Measurements from ENCODE around the gene SOCS7. TPM values are rescaled to one million over a fixed set of nuclear protein-coding genes. Genes with fewer than 3 reads are reported as not detected.
A peak's percentile ranks its signal among the peaks of the same experiment; 100 is the strongest.

SOCS7 gene, protein sequence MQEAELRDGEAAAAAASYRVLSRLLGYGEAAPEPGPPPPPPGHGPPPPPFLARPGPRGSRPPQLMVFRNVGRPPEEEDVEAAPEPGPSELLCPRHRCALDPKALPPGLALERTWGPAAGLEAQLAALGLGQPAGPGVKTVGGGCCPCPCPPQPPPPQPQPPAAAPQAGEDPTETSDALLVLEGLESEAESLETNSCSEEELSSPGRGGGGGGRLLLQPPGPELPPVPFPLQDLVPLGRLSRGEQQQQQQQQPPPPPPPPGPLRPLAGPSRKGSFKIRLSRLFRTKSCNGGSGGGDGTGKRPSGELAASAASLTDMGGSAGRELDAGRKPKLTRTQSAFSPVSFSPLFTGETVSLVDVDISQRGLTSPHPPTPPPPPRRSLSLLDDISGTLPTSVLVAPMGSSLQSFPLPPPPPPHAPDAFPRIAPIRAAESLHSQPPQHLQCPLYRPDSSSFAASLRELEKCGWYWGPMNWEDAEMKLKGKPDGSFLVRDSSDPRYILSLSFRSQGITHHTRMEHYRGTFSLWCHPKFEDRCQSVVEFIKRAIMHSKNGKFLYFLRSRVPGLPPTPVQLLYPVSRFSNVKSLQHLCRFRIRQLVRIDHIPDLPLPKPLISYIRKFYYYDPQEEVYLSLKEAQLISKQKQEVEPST
- polyA plus RNA-seq: 12.4 TPM
- long read RNA-seq, donor 1, full-length matches to known transcripts: 1 of 1 reads
- long read RNA-seq, donor 1, partial matches to known transcripts: 0 of 1 reads
- long read RNA-seq, donor 1, other reads (novel, unspliced or antisense): 0 of 1 reads
- long read RNA-seq, donor 2: 0 reads
- long read RNA-seq, donor 3: 0 reads
- long read RNA-seq, donor 4: 0 reads
- long read RNA-seq, donor 5: 0 reads
- long read RNA-seq, donor 6: 0 reads
- long read RNA-seq, donor 7, full-length matches to known transcripts: 1 of 1 reads
- long read RNA-seq, donor 7, partial matches to known transcripts: 0 of 1 reads
- long read RNA-seq, donor 7, other reads (novel, unspliced or antisense): 0 of 1 reads
- long read RNA-seq, donor 8: 0 reads
- long read RNA-seq, donor 9: 0 reads
- long read RNA-seq, donor 10, partial matches to known transcripts: 0 of 1 reads
- long read RNA-seq, donor 10, other reads (novel, unspliced or antisense): 0 of 1 reads
- long read RNA-seq, donor 11: 0 reads

DNA sequence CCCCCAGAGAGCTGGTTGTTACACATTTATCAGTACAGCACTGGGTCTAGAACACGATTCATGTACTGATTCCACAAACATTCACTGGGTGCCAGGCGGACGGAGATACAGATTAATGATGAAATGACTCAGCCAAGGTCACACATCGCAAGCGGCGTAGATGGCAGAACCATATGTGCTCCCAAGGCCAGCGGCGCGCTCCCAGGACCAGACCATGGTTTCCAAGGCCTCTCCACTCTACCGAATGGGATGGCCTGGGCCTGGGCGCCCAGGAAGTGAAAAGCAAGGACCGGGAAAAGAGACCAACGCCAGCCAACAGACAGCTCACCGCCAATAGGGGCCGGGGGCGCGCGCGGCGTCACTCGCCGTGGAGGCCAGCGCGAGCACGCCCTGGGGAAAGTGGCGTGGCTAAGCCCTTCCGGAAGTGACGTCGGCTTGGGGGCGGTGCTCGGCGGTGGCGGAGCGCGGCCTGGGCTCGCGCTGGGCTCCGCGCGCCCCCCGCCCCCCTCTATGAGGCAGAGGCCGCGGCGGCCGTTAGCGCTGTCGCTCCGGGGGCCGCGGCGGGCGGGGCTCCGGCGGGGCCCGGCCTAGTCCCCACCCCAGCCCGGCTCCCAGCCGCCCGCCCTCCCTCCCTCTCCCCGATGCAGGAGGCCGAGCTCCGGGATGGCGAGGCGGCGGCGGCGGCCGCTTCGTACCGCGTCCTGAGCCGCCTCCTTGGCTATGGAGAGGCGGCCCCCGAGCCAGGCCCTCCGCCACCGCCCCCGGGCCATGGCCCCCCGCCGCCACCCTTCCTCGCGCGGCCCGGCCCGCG is at the start of gene SOCS7:
Gene SOCS7, plus strand, starts transcription at position 433 of the 811 bp plus-strand sequence. Its CDS starts 209 bp downstream, at position 642.
- Histone ChIP-seq H3K27ac (ENCODE audit: low read length) (peak within 1 kb of the TSS; percentile 91), H3K9me3 (ENCODE audit: control insufficient read depth, low read depth, low read length) (peaks cover 2% of the 10 kb centered on the region), H3K4me3 (ENCODE audit: low read length) (peak within 1 kb of the TSS; percentile 78), H3K36me3 (ENCODE audit: control insufficient read depth, insufficient read depth, low read length) (no peaks in the 10 kb centered on the region), H3K4me1 (ENCODE audit: control insufficient read depth, insufficient read depth, low read length) (peaks cover 3% of the 10 kb centered on the region), H3K27me3 (ENCODE audit: control insufficient read depth, insufficient read depth, low read length) (no peaks in the 10 kb centered on the region)
- no CpG with 5 or more reads among the region's 84 CpGs for WGBS (ENCODE audit: insufficient coverage, low lambda C conversion rate)
- peak; percentile 94 to 97 for DNase-seq

DNA sequence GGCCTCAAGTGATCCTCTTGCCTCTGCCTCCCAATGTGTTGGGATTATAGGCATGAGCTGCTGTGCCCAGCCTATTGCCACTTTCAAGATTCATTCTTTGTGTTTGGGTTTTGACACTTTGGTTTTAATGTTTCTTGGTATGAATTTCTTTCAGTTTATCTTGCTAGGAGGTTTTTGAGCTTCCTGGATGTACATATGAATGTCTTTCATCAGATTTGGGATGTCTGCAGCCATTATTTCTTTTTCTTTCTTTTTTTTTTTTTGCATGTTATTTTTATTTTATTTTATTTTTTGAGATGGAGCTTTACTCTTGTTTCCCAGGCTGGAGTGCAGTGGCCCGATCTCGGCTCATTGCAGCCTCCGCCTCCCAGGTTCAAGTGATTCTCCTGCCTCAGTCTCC is 36.1 kb upstream of the SOCS7 start:
- Histone ChIP-seq H3K4me3 (ENCODE audit: low read length) (no peak overlapping the region), H3K9me3 (ENCODE audit: control insufficient read depth, low read depth, low read length) (no peaks in the 10 kb centered on the region), H3K27me3 (ENCODE audit: control insufficient read depth, insufficient read depth, low read length) (no peaks in the 10 kb centered on the region), H3K4me1 (ENCODE audit: control insufficient read depth, insufficient read depth, low read length) (no peaks in the 10 kb centered on the region), H3K27ac (ENCODE audit: low read length) (no peak overlapping the region), H3K36me3 (ENCODE audit: control insufficient read depth, insufficient read depth, low read length) (peaks cover 18% of the 10 kb centered on the region)
- WGBS (ENCODE audit: insufficient coverage, low lambda C conversion rate): no CpG with 5 or more reads among the region's 3 CpGs
- no peak for DNase-seq

DNA sequence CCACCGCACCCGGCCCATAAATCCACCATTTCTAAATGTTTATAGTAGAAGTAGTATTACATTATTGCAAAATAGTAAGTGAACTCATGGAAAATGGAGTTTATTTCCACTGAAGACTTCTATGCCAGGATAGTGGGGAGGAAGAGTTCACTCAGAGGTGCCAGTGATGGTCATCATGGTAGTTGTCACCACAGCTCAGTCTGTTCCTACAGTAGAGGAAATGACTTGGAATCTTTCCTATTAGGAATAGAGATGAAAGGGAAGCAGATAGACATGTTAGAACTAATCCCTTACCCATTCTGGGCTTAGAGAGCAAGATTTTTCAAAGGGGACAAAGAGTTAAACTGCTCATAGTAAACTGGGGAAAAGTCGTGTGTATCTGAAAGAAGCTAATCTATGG is 34.6 kb upstream of the SOCS7 start:
- no CpG with 5 or more reads among the region's 3 CpGs for WGBS (ENCODE audit: insufficient coverage, low lambda C conversion rate)
- no peaks in the 10 kb centered on the region for H3K4me1 ChIP-seq (ENCODE audit: control insufficient read depth, insufficient read depth, low read length)
- no peak overlapping the region for H3K27ac ChIP-seq (ENCODE audit: low read length)
- DNase-seq: no peak
- no peaks in the 10 kb centered on the region for H3K9me3 ChIP-seq (ENCODE audit: control insufficient read depth, low read depth, low read length)
- peaks cover 24% of the 10 kb centered on the region for H3K36me3 ChIP-seq (ENCODE audit: control insufficient read depth, insufficient read depth, low read length)
- H3K4me3 ChIP-seq (ENCODE audit: low read length): no peak overlapping the region
- no peaks in the 10 kb centered on the region for H3K27me3 ChIP-seq (ENCODE audit: control insufficient read depth, insufficient read depth, low read length)

DNA sequence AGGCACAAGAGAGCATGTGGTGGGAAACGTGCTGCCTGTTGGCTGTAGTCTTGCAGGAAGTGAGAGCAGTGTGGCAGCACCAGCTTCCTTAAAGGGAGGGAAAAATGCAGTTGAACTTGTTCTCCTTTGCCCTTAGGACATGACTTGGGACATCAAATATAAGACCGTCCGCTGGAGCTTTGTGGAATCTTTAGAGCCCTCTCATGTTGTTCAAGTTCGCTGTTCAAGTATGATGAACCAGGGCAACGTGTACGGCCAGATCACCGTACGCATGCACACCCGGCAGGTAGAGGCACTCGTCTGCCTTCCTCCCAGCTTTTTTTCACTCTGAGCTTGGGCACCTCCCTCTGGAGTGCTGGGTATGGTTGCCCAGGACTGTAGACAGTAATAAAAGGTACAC is 31.2 kb upstream of the SOCS7 start:
- Histone ChIP-seq H3K9me3 (ENCODE audit: control insufficient read depth, low read depth, low read length) (no peaks in the 10 kb centered on the region), H3K27ac (ENCODE audit: low read length) (no peak overlapping the region), H3K4me3 (ENCODE audit: low read length) (no peak overlapping the region), H3K4me1 (ENCODE audit: control insufficient read depth, insufficient read depth, low read length) (peaks cover 18% of the 10 kb centered on the region), H3K27me3 (ENCODE audit: control insufficient read depth, insufficient read depth, low read length) (no peaks in the 10 kb centered on the region), H3K36me3 (ENCODE audit: control insufficient read depth, insufficient read depth, low read length) (peaks cover 26% of the 10 kb centered on the region)
- peak in 1 of 2 donors; percentile 0 for DNase-seq
- no CpG with 5 or more reads among the region's 10 CpGs for WGBS (ENCODE audit: insufficient coverage, low lambda C conversion rate)

DNA sequence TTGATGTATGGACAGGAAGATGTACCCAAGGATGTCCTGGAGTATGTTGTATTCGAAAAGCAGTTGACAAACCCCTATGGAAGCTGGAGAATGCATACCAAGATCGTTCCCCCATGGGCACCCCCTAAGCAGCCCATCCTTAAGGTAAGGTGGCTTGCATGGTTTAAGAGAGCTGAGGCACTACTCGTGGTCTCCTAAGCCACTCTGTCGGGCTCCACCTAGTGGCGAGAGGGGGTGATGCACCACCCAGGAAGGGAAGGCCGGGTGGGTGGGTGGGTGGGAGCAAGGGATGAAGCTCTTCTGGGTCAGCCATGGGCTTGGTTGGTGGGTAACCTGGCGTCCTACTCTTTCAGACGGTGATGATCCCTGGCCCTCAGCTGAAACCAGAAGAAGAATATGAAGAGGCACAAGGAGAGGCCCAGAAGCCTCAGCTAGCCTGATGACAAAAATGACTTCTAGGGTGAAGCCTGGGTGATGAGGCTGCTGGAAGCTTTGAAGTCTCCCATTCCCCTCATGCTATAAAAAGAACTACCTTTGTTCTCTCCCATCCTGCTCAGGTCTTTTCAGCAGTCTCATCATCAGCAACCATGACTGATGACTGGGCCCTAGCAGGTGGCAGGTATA is 29.4 kb upstream of the SOCS7 start:
- DNase-seq: peak in 1 of 2 donors; percentile 27
- Histone ChIP-seq H3K36me3 (ENCODE audit: control insufficient read depth, insufficient read depth, low read length) (peaks cover 23% of the 10 kb centered on the region), H3K9me3 (ENCODE audit: control insufficient read depth, low read depth, low read length) (no peaks in the 10 kb centered on the region), H3K27ac (ENCODE audit: low read length) (no peak overlapping the region), H3K4me3 (ENCODE audit: low read length) (no peak overlapping the region), H3K4me1 (ENCODE audit: control insufficient read depth, insufficient read depth, low read length) (peaks cover 29% of the 10 kb centered on the region), H3K27me3 (ENCODE audit: control insufficient read depth, insufficient read depth, low read length) (no peaks in the 10 kb centered on the region)
- no CpG with 5 or more reads among the region's 8 CpGs for WGBS (ENCODE audit: insufficient coverage, low lambda C conversion rate)

DNA sequence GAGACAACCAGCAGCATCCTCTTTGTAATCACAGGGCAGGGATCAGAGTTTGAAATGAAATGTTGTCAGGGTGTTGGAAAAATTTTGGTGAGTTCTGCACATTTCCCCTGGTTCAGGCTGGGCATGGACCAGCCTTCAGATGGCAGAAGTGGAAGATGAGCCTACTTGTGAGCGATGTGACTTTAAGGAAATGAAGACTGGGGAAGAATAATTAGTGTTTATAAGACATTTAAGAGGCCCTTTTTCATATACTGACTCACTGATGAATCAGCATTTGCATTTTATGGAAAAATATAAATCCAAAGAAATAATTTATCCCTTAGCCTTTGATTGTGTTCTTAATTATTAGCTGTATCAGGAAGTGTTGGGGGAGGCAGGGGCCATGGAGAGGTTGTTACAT is 28.7 kb upstream of the SOCS7 start:
- no peak overlapping the region for H3K4me3 ChIP-seq (ENCODE audit: low read length)
- H3K9me3 ChIP-seq (ENCODE audit: control insufficient read depth, low read depth, low read length): no peaks in the 10 kb centered on the region
- peaks cover 29% of the 10 kb centered on the region for H3K4me1 ChIP-seq (ENCODE audit: control insufficient read depth, insufficient read depth, low read length)
- peak in 1 of 2 donors; percentile 1 for DNase-seq
- H3K36me3 ChIP-seq (ENCODE audit: control insufficient read depth, insufficient read depth, low read length): peaks cover 23% of the 10 kb centered on the region
- H3K27ac ChIP-seq (ENCODE audit: low read length): no peak overlapping the region
- no CpG with 5 or more reads among the region's 1 CpG for WGBS (ENCODE audit: insufficient coverage, low lambda C conversion rate)
- H3K27me3 ChIP-seq (ENCODE audit: control insufficient read depth, insufficient read depth, low read length): no peaks in the 10 kb centered on the region

DNA sequence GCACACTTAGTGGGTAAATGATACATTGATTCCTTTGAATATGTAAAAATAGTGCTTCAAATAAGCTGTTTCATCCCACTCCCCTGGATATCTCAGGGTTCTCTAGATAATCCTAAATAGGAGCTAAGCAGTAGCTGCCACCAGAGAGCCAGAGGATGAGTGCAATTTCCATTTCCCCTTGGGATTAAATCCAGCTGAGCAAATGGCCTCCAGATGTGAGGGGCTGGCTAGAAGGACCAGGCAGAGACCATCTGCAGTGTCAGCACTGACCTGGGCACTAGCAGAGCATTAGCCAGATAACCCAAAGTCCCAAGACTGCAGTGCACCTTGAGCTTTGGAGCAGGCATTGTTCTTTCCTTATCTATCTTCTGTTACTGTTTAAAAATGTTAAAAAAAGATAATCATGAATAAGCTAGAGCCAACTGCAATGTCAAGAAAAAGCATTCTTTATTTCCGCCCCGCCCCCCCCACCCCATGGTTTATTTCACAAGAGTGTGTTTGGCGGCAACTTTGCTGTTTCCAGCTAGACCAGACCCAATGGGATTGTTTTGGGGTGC is 27.4 kb upstream of the SOCS7 start:
- WGBS (ENCODE audit: insufficient coverage, low lambda C conversion rate): no CpG with 5 or more reads among the region's 3 CpGs
- H3K27me3 ChIP-seq (ENCODE audit: control insufficient read depth, insufficient read depth, low read length): no peaks in the 10 kb centered on the region
- no peaks in the 10 kb centered on the region for H3K9me3 ChIP-seq (ENCODE audit: control insufficient read depth, low read depth, low read length)
- H3K4me1 ChIP-seq (ENCODE audit: control insufficient read depth, insufficient read depth, low read length): peaks cover 29% of the 10 kb centered on the region
- peaks cover 22% of the 10 kb centered on the region for H3K36me3 ChIP-seq (ENCODE audit: control insufficient read depth, insufficient read depth, low read length)
- H3K27ac ChIP-seq (ENCODE audit: low read length): peak overlapping the region; percentile 69
- peak; percentile 59 to 70 for DNase-seq
- H3K4me3 ChIP-seq (ENCODE audit: low read length): no peak overlapping the region

DNA sequence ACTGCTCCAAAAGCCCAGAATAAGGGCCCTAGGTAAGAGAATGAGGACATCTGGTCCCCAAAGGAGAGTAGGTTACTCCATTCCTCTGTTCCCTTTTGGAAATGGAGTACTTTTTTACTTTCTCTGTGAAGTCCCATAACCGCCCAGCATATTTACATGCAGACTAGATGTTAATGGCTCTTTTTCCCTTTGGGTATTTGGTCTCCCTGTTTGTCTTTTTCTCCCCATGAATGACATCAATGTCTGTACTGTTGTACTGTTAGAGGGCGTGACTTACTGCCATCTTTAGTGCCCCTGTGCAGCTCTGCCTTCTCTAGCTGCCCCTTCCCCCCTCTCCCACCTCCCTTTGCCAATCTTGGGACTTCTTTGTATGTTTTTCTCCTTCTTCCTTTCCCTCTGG is 26.9 kb upstream of the SOCS7 start:
- H3K4me3 ChIP-seq (ENCODE audit: low read length): no peak overlapping the region
- peaks cover 29% of the 10 kb centered on the region for H3K4me1 ChIP-seq (ENCODE audit: control insufficient read depth, insufficient read depth, low read length)
- WGBS (ENCODE audit: insufficient coverage, low lambda C conversion rate): no CpG with 5 or more reads among the region's 2 CpGs
- peaks cover 19% of the 10 kb centered on the region for H3K36me3 ChIP-seq (ENCODE audit: control insufficient read depth, insufficient read depth, low read length)
- H3K27me3 ChIP-seq (ENCODE audit: control insufficient read depth, insufficient read depth, low read length): no peaks in the 10 kb centered on the region
- DNase-seq: no peak
- no peaks in the 10 kb centered on the region for H3K9me3 ChIP-seq (ENCODE audit: control insufficient read depth, low read depth, low read length)
- peak overlapping the region; percentile 68 for H3K27ac ChIP-seq (ENCODE audit: low read length)

DNA sequence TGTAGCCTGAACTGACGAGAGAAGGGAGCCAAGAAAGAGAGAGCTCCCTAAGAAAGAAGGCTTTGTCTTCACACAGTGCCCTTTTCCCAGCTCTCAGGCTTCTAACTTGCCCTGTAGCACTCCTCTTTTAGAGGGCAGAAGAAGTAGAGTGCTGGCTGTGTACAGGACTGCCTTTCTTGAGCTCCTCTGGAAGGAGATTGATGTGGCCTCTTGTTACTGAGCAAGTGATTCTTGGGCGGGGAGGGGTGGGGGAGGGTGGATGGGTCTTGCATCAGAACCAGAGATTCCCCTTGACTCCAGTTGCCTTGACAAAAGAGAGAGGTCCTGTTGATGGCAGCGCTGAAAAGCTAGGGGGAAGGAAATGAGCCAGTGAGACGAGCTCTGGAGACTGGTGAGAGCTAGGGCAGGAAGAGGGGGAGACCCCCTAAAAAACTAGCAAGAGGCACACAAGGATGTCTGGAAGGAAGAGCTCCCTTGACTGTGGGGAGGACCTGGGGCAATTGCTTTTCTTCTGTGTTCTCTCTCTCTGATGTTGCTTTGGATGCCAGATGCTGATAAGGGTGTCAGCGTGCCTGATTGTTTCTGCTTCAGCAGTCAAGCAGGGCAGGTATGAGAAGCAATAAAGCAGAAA is 26.3 kb upstream of the SOCS7 start:
- H3K27ac ChIP-seq (ENCODE audit: low read length): peak overlapping the region; percentile 68

More for the DNA sequence above, 26.3 kb upstream of the SOCS7 start:
- WGBS (ENCODE audit: insufficient coverage, low lambda C conversion rate): no CpG with 5 or more reads among the region's 5 CpGs
- Histone ChIP-seq H3K27me3 (ENCODE audit: control insufficient read depth, insufficient read depth, low read length) (no peaks in the 10 kb centered on the region), H3K9me3 (ENCODE audit: control insufficient read depth, low read depth, low read length) (no peaks in the 10 kb centered on the region), H3K36me3 (ENCODE audit: control insufficient read depth, insufficient read depth, low read length) (peaks cover 18% of the 10 kb centered on the region), H3K4me3 (ENCODE audit: low read length) (no peak overlapping the region), H3K4me1 (ENCODE audit: control insufficient read depth, insufficient read depth, low read length) (peaks cover 29% of the 10 kb centered on the region)
- DNase-seq: peak in 1 of 2 donors; percentile 13

Data from large intestine (tissue), 12 donors.